H1 (cell line): ENCODE results near the gene CIB4. TPM values are rescaled to one million over a fixed set of nuclear protein-coding genes. Genes with fewer than 3 reads are reported as not detected.

Experiments used
- CTCF ChIA-PET: fragments of 300-600 bp; sonication (Branson Sonifier 250); formaldehyde crosslinking; loops from one replicate; lab custom pipeline; 2021; ENCODE audit not compliant: partially characterized antibody; lab: Charles Lee
- POLR2A ChIA-PET: fragments of 300-600 bp; sonication (Branson Sonifier 250); formaldehyde crosslinking; loops from one replicate; lab custom pipeline; 2021; ENCODE audit warnings: inconsistent platforms; ENCODE audit not compliant: partially characterized antibody; lab: Charles Lee
- DNase-seq, 2 experiments: peaks; one replicate each; pipeline versions ENCODE4 v3.0.0 to v3.0.0-alpha.2; 2010 to 2022; ENCODE audit warnings: low spot score in 2 of 2, low read depth in 1 of 2, mixed read lengths in 1 of 2
- FAIRE-seq: peaks from 2 replicates; lab custom pipeline; 2011; peaks lifted over from hg19 to GRCh38; lab: Jason Lieb, UNC
- H2AFZ ChIP-seq: 2 replicates; pipeline ENCODE4 v1.8.1; 2012; ENCODE audit warnings: low read length, inconsistent platforms
- H2AK5ac ChIP-seq: 2 replicates; pipeline ENCODE4 v1.6.1; 2013; ENCODE audit warnings: low read depth, low read length
- H2BK120ac ChIP-seq: replicated peaks from 2 replicates; pipeline ENCODE3; 2013; ENCODE audit warnings: low read depth, low read length, inconsistent platforms
- H2BK12ac ChIP-seq: 2 replicates; pipeline ENCODE4 v1.6.1; 2013; ENCODE audit warnings: low read depth, low read length
- H2BK15ac ChIP-seq: 2 replicates; pipeline ENCODE4 v1.6.1; 2013; ENCODE audit warnings: low read length
- H2BK20ac ChIP-seq: 2 replicates; pipeline ENCODE4 v1.6.1; 2013; ENCODE audit warnings: low read length
- H2BK5ac ChIP-seq: 2 replicates; pipeline ENCODE4 v1.6.1; 2013; ENCODE audit warnings: low read depth, low read length
- H3K14ac ChIP-seq: 2 replicates; pipeline ENCODE4 v1.6.1; 2013; ENCODE audit warnings: inconsistent platforms; ENCODE audit not compliant: insufficient read length
- H3K18ac ChIP-seq: 2 replicates; pipeline ENCODE4 v1.6.1; 2013; ENCODE audit warnings: low read length; ENCODE audit errors: extremely low read depth
- H3K23ac ChIP-seq: 2 replicates; pipeline ENCODE4 v1.6.1; 2013; ENCODE audit warnings: inconsistent platforms; ENCODE audit not compliant: insufficient read length
- H3K23me2 ChIP-seq: 2 replicates; pipeline ENCODE4 v1.6.1; 2013; ENCODE audit warnings: low read depth, low read length
- H3K27ac ChIP-seq: 2 replicates; pipeline ENCODE4 v1.6.1; 2011; ENCODE audit warnings: low read depth, low read length, inconsistent platforms
- H3K27me3 ChIP-seq, 4 experiments: replicated peaks in 1 of 4; 1 replicate in 1 of 4; 2 replicates in 3 of 4; pipeline versions ENCODE4 v1.6.1 to v1.8.1; 2011 to 2013; ENCODE audit warnings: low read length in 3 of 4, mild to moderate bottlenecking in 3 of 4, inconsistent platforms in 2 of 4, mixed read lengths in 2 of 4, moderate library complexity in 1 of 4; ENCODE audit not compliant: control insufficient read depth in 3 of 4, insufficient read depth in 3 of 4; ENCODE audit errors: extremely low read depth in 1 of 4
- H3K36me3 ChIP-seq, 4 experiments: 2 replicates each; pipeline versions ENCODE4 v1.6.1 to v1.8.1; 2011 to 2013; ENCODE audit warnings: mild to moderate bottlenecking in 4 of 4, low read length in 3 of 4, moderate library complexity in 2 of 4, control low read depth in 1 of 4, inconsistent platforms in 1 of 4; ENCODE audit not compliant: insufficient read depth in 4 of 4, control insufficient read depth in 2 of 4
- H3K4ac ChIP-seq: replicated peaks from 2 replicates; pipeline ENCODE3; 2013; ENCODE audit warnings: low read length, low read depth, mixed read lengths, inconsistent platforms; ENCODE audit not compliant: insufficient read length
- H3K4me1 ChIP-seq, 4 experiments: replicated peaks in 1 of 4; 1 replicate in 1 of 4; 2 replicates in 3 of 4; pipeline versions ENCODE4 v1.6.1 to v1.8.1; 2011 to 2013; ENCODE audit warnings: low read length in 3 of 4, inconsistent platforms in 2 of 4, mixed read lengths in 1 of 4; ENCODE audit not compliant: insufficient read depth in 4 of 4, control insufficient read depth in 3 of 4
- H3K4me2 ChIP-seq, 2 experiments: 2 replicates each; pipeline versions ENCODE4 v1.6.1 to v1.8.1; 2011 to 2013; ENCODE audit warnings: low read depth in 2 of 2, low read length in 2 of 2, control low read depth in 1 of 2, inconsistent platforms in 1 of 2, mild to moderate bottlenecking in 1 of 2; ENCODE audit not compliant: insufficient read depth in 1 of 2
- H3K4me3 ChIP-seq, 4 experiments: fragments of 200-600, 300-600 bp in 1 of 4; sonication (generic), shearing (Covaris generic), sonication (Bioruptor Twin) in 1 of 4; 2 replicates each; pipeline versions ENCODE4 v1.5.1 to v1.8.1; 2011 to 2016; ENCODE audit warnings: low read length in 4 of 4, low read depth in 3 of 4, control low read depth in 2 of 4, inconsistent platforms in 2 of 4, mild to moderate bottlenecking in 2 of 4, mixed read lengths in 1 of 4, moderate library complexity in 1 of 4; ENCODE audit not compliant: insufficient read depth in 2 of 4; ENCODE audit errors: extremely low read depth in 1 of 4
- H3K56ac ChIP-seq: replicated peaks from 2 replicates; pipeline ENCODE3; 2013; ENCODE audit warnings: low read depth, mild to moderate bottlenecking, mixed read lengths, low read length, inconsistent platforms; ENCODE audit not compliant: insufficient read length
- H3K79me1 ChIP-seq: 2 replicates; pipeline ENCODE4 v1.6.1; 2013; ENCODE audit warnings: low read depth, low read length, control low read depth
- H3K79me2 ChIP-seq, 2 experiments: 2 replicates each; pipeline versions ENCODE4 v1.6.1 to v1.8.1; 2012 to 2013; ENCODE audit warnings: low read length in 2 of 2, mild to moderate bottlenecking in 2 of 2, inconsistent platforms in 1 of 2; ENCODE audit not compliant: insufficient read depth in 2 of 2, control insufficient read depth in 1 of 2
- H3K9ac ChIP-seq, 4 experiments: replicated peaks in 1 of 4; 1 replicate in 1 of 4; 2 replicates in 3 of 4; pipeline versions ENCODE4 v1.6.1 to v1.8.1; 2011 to 2013; ENCODE audit warnings: low read depth in 3 of 4, low read length in 3 of 4, control low read depth in 2 of 4, mild to moderate bottlenecking in 2 of 4, moderate library complexity in 2 of 4, inconsistent platforms in 1 of 4; ENCODE audit errors: extremely low read depth in 1 of 4
- H3K9me3 ChIP-seq, 2 experiments: 2 replicates each; pipeline versions ENCODE4 v1.6.1 to v1.8.1; 2012 to 2013; ENCODE audit warnings: mild to moderate bottlenecking in 2 of 2, moderate library complexity in 2 of 2, control low read depth in 1 of 2, inconsistent platforms in 1 of 2, low read depth in 1 of 2, low read length in 1 of 2, mixed read lengths in 1 of 2; ENCODE audit not compliant: insufficient read depth in 2 of 2
- H4K20me1 ChIP-seq, 2 experiments: replicated peaks in 1 of 2; 2 replicates each; pipeline versions ENCODE3 to v1.8.1; 2011 to 2013; ENCODE audit warnings: inconsistent platforms in 2 of 2, low read length in 2 of 2, mild to moderate bottlenecking in 1 of 2; ENCODE audit not compliant: insufficient read depth in 2 of 2, control insufficient read depth in 1 of 2
- H4K5ac ChIP-seq: 2 replicates; pipeline ENCODE4 v1.6.1; 2013; ENCODE audit warnings: low read length, low read depth, mixed read lengths, inconsistent platforms; ENCODE audit not compliant: insufficient read length
- H4K8ac ChIP-seq: 2 replicates; pipeline ENCODE4 v1.8.0; 2013; ENCODE audit warnings: mild to moderate bottlenecking, moderate library complexity, low read length, inconsistent platforms; ENCODE audit not compliant: insufficient read depth; ENCODE audit errors: extremely low read depth
- H4K91ac ChIP-seq: replicated peaks from 2 replicates; pipeline ENCODE3; 2013; ENCODE audit warnings: low read length, mixed read lengths, inconsistent platforms; ENCODE audit not compliant: insufficient read length
- E2F6 ChIP-seq: IDR thresholded peaks from 2 replicates; pipeline ENCODE4 v1.6.1; 2012; ENCODE audit warnings: inconsistent platforms
- EGR1 ChIP-seq: IDR thresholded peaks from 2 replicates; pipeline ENCODE4 v1.6.1; 2011; ENCODE audit warnings: low read depth, low read length, borderline replicate concordance
- KDM1A ChIP-seq: fragments of 200-600, 300-600 bp; sonication (generic); IDR thresholded peaks from 2 replicates; pipeline ENCODE4 v1.7.1; 2016; ENCODE audit warnings: mild to moderate bottlenecking, low read length, borderline replicate concordance
- KDM4A ChIP-seq: IDR thresholded peaks from one replicate; pipeline ENCODE4 v1.7.1; 2012; ENCODE audit warnings: low read depth, mild to moderate bottlenecking, moderate library complexity, low read length, inconsistent platforms; ENCODE audit not compliant: severe bottlenecking
- NANOG ChIP-seq: IDR thresholded peaks from 2 replicates; pipeline ENCODE4 v1.6.1; 2011; ENCODE audit warnings: low read length, low read depth, mild to moderate bottlenecking, inconsistent platforms; ENCODE audit not compliant: insufficient read depth, poor library complexity, severe bottlenecking
- SIN3A ChIP-seq, 2 experiments: IDR thresholded peaks in 1 of 2; conservative IDR thresholded peaks in 1 of 2; 2 replicates each; pipeline ENCODE4 v1.6.1; 2011 to 2012; ENCODE audit warnings: low read length in 2 of 2, improper control_type of control experiment in 1 of 2, low read depth in 1 of 2, mild to moderate bottlenecking in 1 of 2
- SRF ChIP-seq: IDR thresholded peaks from 2 replicates; pipeline ENCODE4 v1.6.1; 2011; ENCODE audit warnings: mild to moderate bottlenecking, low read depth, low read length, moderate library complexity
- YY1 ChIP-seq: IDR thresholded peaks from 2 replicates; pipeline ENCODE4 v1.6.1; 2011; ENCODE audit warnings: low read depth, mild to moderate bottlenecking, low read length
- ZNF274 ChIP-seq: IDR thresholded peaks from 2 replicates; pipeline ENCODE4 v1.7.0; 2012; ENCODE audit warnings: low read length, borderline replicate concordance; ENCODE audit errors: extremely low read depth
- WGBS, 2 experiments: shearing (Covaris generic) in 1 of 2; methylation state at CpG; one replicate each; pipeline versions ENCODE4 v1.1.6 to v1.1.7; 2013 to 2015; ENCODE audit warnings: low lambda C conversion rate in 2 of 2, mixed read lengths in 2 of 2, inconsistent platforms in 1 of 2, low coverage in 1 of 2, missing lambda C conversion rate in 1 of 2; ENCODE audit not compliant: insufficient replicate concordance in 2 of 2, insufficient coverage in 1 of 2, insufficient read length in 1 of 2; ENCODE audit errors: extremely low coverage in 1 of 2, missing lambda C conversion rate in 1 of 2; 5-methylcytosine and 5-hydroxymethylcytosine counted together
- polyA plus RNA-seq, 7 experiments: library from polyadenylated mRNA; depleted of rRNA in 3 of 7; stranded (reverse) in 5 of 7; unstranded in 2 of 7; fragments of >200 nt in 5 of 7; fragments of 200-250 nt in 2 of 7; gene quantifications; 1 replicate in 5 of 7; 2 replicates in 1 of 7; 4 replicates in 1 of 7; pipeline versions ENCODE4 v1.2.1 to v1.2.3, GENCODE V29; 2011 to 2013; ENCODE audit warnings: missing spikeins in 2 of 7, mixed read lengths in 2 of 7
- total RNA-seq: library from RNA; stranded (reverse); fragmentation: NEBNext Ultra II Directional; extraction: Animal tissue kit (Norgen Biotek cat#: 25700); gene quantifications from 2 replicates; pipeline ENCODE4 v1.2.1, GENCODE V29; 2021

The CIB4 gene
- total and polyA plus RNA-seq, 2 of the 8 experiments (the other 6 are each of a cell fraction or from before 2014, with no cell fraction given), result not detected

- no peak overlapping the region for H2BK12ac ChIP-seq
- H3K27ac ChIP-seq, result no peak overlapping the region
- no peak overlapping the region; the same call in 1 of the 2 replicates for H4K8ac ChIP-seq
- H3K4me2 ChIP-seq, result no peak overlapping the region
- no peaks in the 10 kb centered on the region for H3K79me2 ChIP-seq
- H3K14ac ChIP-seq, result no peak overlapping the region
- DNase-seq, result no peak
- no peak overlapping the region for H3K4ac ChIP-seq
- no peak overlapping the region for H4K5ac ChIP-seq
- H2BK15ac ChIP-seq, result no peak overlapping the region
- ChIA-PET POLR2A (no interaction called here), CTCF (interaction anchor here (0.8 to 4.0 kb wide), 8 partner anchors 17 to 479 kb away, joined by 3 to 23 read pairs (median 4); no protein-coding TSS in a partner anchor)
- H3K18ac ChIP-seq, result no peak overlapping the region
- no peaks in the 10 kb centered on the region; a peak in 1 of 7 replicates for H3K27me3 ChIP-seq
- no peak overlapping the region for H2AK5ac ChIP-seq
- no peak overlapping the region for H2AFZ ChIP-seq
- peaks cover 3 to 9% (median 6%) of the 10 kb centered on the region in 4 experiments for H3K4me1 ChIP-seq
- no peak overlapping the region for H2BK120ac ChIP-seq
- no peaks in the 10 kb centered on the region for H3K36me3 ChIP-seq
- H4K91ac ChIP-seq, result no peak overlapping the region
- WGBS, 2 experiments, result 91% methylated on average over 14 of the region's 14 CpGs; no CpG with 5 or more reads in 1 of the 2 experiments
- no peaks in the 10 kb centered on the region for H3K9me3 ChIP-seq
- no peak overlapping the region for H3K56ac ChIP-seq
- H2BK20ac ChIP-seq, result no peak overlapping the region
- no peak overlapping the region for H3K4me3 ChIP-seq
- FAIRE-seq, result no peak
- no peak overlapping the region for H2BK5ac ChIP-seq
- H4K20me1 ChIP-seq, result no peaks in the 10 kb centered on the region
- TF ChIP-seq SIN3A (conservative IDR thresholded peaks at IDR 0.05 in 1 of 2, IDR thresholded peaks at IDR 0.05 in 1 of 2; ENCODE audit: low read depth in 1 of 2, low read length in 2 of 2), result no peak
- TF ChIP-seq KDM1A, result no peak
- no peak for TF ChIP-seq E2F6
- TF ChIP-seq ZNF274, result no peak
- TF ChIP-seq SRF, result no peak
- no peak for TF ChIP-seq NANOG
- TF ChIP-seq EGR1, result no peak
- no peak for TF ChIP-seq KDM4A
- TF ChIP-seq YY1, result no peak
- TF ChIP-seq, all 59 proteins: peak for 0
- Histone ChIP-seq H3K23ac (no peak overlapping the region), H3K9ac (no peak overlapping the region), H3K79me1 (no peaks in the 10 kb centered on the region), H3K23me2 (no peaks in the 10 kb centered on the region)
These were observed 103.2 kb downstream of the CIB4 start for GRCh38 chr2:26537826-26538475.
